GM13976 (cell line): ENCODE measurements around the gene NCOA5.

Experiments used
- DNase-seq: peaks from one replicate; pipeline ENCODE4 v3.0.0; 2012; ENCODE audit warnings: low spot score
- CTCF ChIP-seq: IDR thresholded peaks from 2 replicates; pipeline ENCODE4 v1.5.1; 2012; ENCODE audit warnings: borderline replicate concordance, mild to moderate bottlenecking; ENCODE audit not compliant: insufficient read depth; ENCODE audit errors: extremely low read depth, missing control alignments, control extremely low read depth
- in situ Hi-C: fragments of 300-500 bp; cut with MboI; formaldehyde crosslinking; loops from one replicate; pipeline ENCODE4 v1.12.0; 2022; ENCODE audit warnings: low sequenced_read_pairs, mixed read lengths, inconsistent platforms; ENCODE audit not compliant: unreplicated experiment

NCOA5 gene

GRCh38 chr20:46083531-46084061 lies 6.2 kb downstream of the NCOA5 start:
- in situ Hi-C loops, result no loop called here
- no peak for DNase-seq
- no peak for TF ChIP-seq CTCF

GRCh38 chr20:46083101-46083500 lies 6.7 kb downstream of the NCOA5 start:
- in situ Hi-C loops, result no loop called here
- TF ChIP-seq CTCF, result no peak
- DNase-seq, result no peak

GRCh38 chr20:46081074-46081473 lies 8.7 kb downstream of the NCOA5 start:
- in situ Hi-C loops, result no loop called here
- DNase-seq, result no peak
- no peak for TF ChIP-seq CTCF

- no peak for TF ChIP-seq CTCF
- in situ Hi-C loops, result no loop called here
- DNase-seq, result no peak
Observed at GRCh38 chr20:46078954-46079353, 10.8 kb downstream of the NCOA5 start.

GRCh38 chr20:46077642-46078305 lies 12.0 kb downstream of the NCOA5 start:
- DNase-seq, result no peak
- in situ Hi-C loops, result no loop called here
- no peak for TF ChIP-seq CTCF

GRCh38 chr20:46076806-46077205 lies 13.0 kb downstream of the NCOA5 start:
- no peak for TF ChIP-seq CTCF
- in situ Hi-C loops, result no loop called here
- DNase-seq, result no peak

- DNase-seq, result no peak
- in situ Hi-C loops, result no loop called here
- TF ChIP-seq CTCF, result no peak
Observed at GRCh38 chr20:46074006-46074405, 15.8 kb downstream of the NCOA5 start.
